ENCODE measurements around the gene CD6. TPM values are rescaled to one million over a fixed set of nuclear protein-coding genes. Genes with fewer than 3 reads are reported as not detected.

The CD6 gene
- polyA plus RNA-seq, 1 donor (not counting 4 experiments of a cell fraction or from before 2014, with no cell fraction given) = 0.03 TPM

DNA sequence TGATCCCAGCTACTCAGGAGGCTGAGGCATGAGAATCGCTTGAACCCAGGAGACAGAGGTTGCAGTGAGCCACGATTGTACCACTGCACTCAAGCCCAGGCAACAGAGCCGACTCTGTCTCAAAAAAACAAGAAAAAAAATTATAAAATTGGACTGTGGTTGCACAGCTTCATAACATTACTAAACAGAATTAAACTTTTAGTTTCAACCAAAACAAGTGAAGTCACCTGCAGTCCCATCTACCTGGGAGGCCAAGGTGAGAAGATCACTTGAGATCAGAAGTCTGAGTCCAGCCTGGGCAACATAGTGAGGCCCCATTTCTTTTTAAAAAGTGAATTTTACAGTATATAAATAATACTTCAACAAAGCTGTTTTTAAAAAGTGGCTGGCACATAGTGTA is 83.0 kb downstream of the CD6 start:
- H4K20me1 ChIP-seq (ENCODE audit: control insufficient read depth, extremely low read depth, insufficient read depth, low read length) = no peaks in the 10 kb centered on the region
- dilution Hi-C loops (cut with MboI; ENCODE audit: extremely low pct_ligation_motif_present, low sequenced_read_pairs) = no loop called here
- no peaks in the 10 kb centered on the region for H3K9me1 ChIP-seq (ENCODE audit: control insufficient read depth, extremely low read depth, insufficient read depth, low read length)
- no peaks in the 10 kb centered on the region for H3K27me3 ChIP-seq (ENCODE audit: control insufficient read depth, extremely low read depth, insufficient read depth, low read length)
- no peak overlapping the region for H3K4me2 ChIP-seq (ENCODE audit: control insufficient read depth, extremely low read depth, insufficient read depth, low read depth, low read length)
- FAIRE-seq = no peak
- H3K4me1 ChIP-seq (ENCODE audit: control insufficient read depth, extremely low read depth, insufficient read depth, low read length) = no peaks in the 10 kb centered on the region
- no peak overlapping the region for H2AFZ ChIP-seq (ENCODE audit: control insufficient read depth, low read length)
- TF ChIP-seq EZH2 (IDR thresholded peaks at IDR 0.05; ENCODE audit: low read length) = no peak
- TF ChIP-seq, protein P1, sequence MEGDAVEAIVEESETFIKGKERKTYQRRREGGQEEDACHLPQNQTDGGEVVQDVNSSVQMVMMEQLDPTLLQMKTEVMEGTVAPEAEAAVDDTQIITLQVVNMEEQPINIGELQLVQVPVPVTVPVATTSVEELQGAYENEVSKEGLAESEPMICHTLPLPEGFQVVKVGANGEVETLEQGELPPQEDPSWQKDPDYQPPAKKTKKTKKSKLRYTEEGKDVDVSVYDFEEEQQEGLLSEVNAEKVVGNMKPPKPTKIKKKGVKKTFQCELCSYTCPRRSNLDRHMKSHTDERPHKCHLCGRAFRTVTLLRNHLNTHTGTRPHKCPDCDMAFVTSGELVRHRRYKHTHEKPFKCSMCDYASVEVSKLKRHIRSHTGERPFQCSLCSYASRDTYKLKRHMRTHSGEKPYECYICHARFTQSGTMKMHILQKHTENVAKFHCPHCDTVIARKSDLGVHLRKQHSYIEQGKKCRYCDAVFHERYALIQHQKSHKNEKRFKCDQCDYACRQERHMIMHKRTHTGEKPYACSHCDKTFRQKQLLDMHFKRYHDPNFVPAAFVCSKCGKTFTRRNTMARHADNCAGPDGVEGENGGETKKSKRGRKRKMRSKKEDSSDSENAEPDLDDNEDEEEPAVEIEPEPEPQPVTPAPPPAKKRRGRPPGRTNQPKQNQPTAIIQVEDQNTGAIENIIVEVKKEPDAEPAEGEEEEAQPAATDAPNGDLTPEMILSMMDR (optimal IDR thresholded peaks at IDR 0.05 in 1 of 3, IDR thresholded peaks at IDR 0.05 in 1 of 3, conservative IDR thresholded peaks at IDR 0.05 in 1 of 3; ENCODE audit: extremely low read depth in 1 of 3, insufficient read depth in 2 of 3, low read length in 3 of 3) = no peak
- no peak overlapping the region for H3K4me3 ChIP-seq (ENCODE audit: control insufficient read depth in 2 of 3, extremely low read depth in 1 of 3, insufficient read depth in 2 of 3, low read depth in 1 of 3, low read length in 3 of 3)
- no peaks in the 10 kb centered on the region for H3K9me3 ChIP-seq (ENCODE audit: control insufficient read depth, low read depth, low read length)
- no peaks in the 10 kb centered on the region for H3K36me3 ChIP-seq (ENCODE audit: control insufficient read depth in 2 of 2, extremely low read depth in 1 of 2, insufficient read depth in 2 of 2, low read length in 2 of 2)
- H3K79me2 ChIP-seq (ENCODE audit: control insufficient read depth, insufficient read depth, low read length) = no peaks in the 10 kb centered on the region
- H3K9ac ChIP-seq (ENCODE audit: control insufficient read depth, extremely low read depth, insufficient read depth, low read length) = no peak overlapping the region
- no peak for DNase-seq (ENCODE audit: low read depth, low spot score)
- no peak overlapping the region for H3K27ac ChIP-seq (ENCODE audit: control insufficient read depth, insufficient read depth, low read length)

DNA sequence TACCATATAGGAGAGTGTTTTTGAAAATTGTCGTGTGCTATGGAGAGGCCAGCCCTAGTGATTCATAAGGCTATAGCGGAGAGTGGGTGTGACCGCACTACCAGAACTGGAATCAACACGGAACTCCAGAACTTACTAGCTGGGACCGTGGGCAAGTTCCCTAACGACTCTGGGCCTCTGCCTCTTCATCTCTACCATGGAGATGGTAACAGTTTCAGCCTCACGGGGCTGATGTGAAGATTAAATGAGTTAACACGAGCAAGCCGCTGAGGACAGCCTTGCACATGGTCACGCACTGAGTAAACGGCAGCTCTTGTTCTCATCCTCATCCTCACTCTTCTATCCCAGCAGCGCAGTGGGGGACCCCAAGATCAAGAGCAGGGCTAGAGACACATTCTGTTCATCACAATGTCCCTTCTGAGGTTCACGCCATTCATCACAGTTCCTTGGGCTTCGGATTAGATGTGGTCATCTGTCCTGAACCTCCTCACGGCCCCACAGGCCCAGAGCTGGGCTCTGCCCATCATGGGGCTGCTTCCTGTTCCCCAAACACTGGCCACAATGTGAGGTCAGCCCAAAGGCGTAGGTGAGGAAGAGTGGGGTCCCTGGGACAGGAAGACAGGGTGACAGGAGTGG is 83.6 kb downstream of the CD6 start:
- H3K9me1 ChIP-seq (ENCODE audit: control insufficient read depth, extremely low read depth, insufficient read depth, low read length) = no peaks in the 10 kb centered on the region
- H3K36me3 ChIP-seq (ENCODE audit: control insufficient read depth in 2 of 2, extremely low read depth in 1 of 2, insufficient read depth in 2 of 2, low read length in 2 of 2) = no peaks in the 10 kb centered on the region
- H3K9me3 ChIP-seq (ENCODE audit: control insufficient read depth, low read depth, low read length) = no peaks in the 10 kb centered on the region
- dilution Hi-C loops (cut with MboI; ENCODE audit: extremely low pct_ligation_motif_present, low sequenced_read_pairs) = no loop called here
- H3K27me3 ChIP-seq (ENCODE audit: control insufficient read depth, extremely low read depth, insufficient read depth, low read length) = no peaks in the 10 kb centered on the region
- no peak overlapping the region for H2AFZ ChIP-seq (ENCODE audit: control insufficient read depth, low read length)
- no peaks in the 10 kb centered on the region for H3K79me2 ChIP-seq (ENCODE audit: control insufficient read depth, insufficient read depth, low read length)
- H3K4me1 ChIP-seq (ENCODE audit: control insufficient read depth, extremely low read depth, insufficient read depth, low read length) = no peaks in the 10 kb centered on the region
- DNase-seq (ENCODE audit: low read depth, low spot score) (no peak), FAIRE-seq (no peak)
- H3K9ac ChIP-seq (ENCODE audit: control insufficient read depth, extremely low read depth, insufficient read depth, low read length) = no peak overlapping the region
- H3K4me3 ChIP-seq (ENCODE audit: control insufficient read depth in 2 of 3, extremely low read depth in 1 of 3, insufficient read depth in 2 of 3, low read depth in 1 of 3, low read length in 3 of 3) = no peak overlapping the region
- no peak overlapping the region for H3K27ac ChIP-seq (ENCODE audit: control insufficient read depth, insufficient read depth, low read length)
- no peak overlapping the region for H3K4me2 ChIP-seq (ENCODE audit: control insufficient read depth, extremely low read depth, insufficient read depth, low read depth, low read length)
- TF ChIP-seq, protein P1 (optimal IDR thresholded peaks at IDR 0.05 in 1 of 3, IDR thresholded peaks at IDR 0.05 in 1 of 3, conservative IDR thresholded peaks at IDR 0.05 in 1 of 3; ENCODE audit: extremely low read depth in 1 of 3, insufficient read depth in 2 of 3, low read length in 3 of 3) = no peak
- TF ChIP-seq EZH2 (IDR thresholded peaks at IDR 0.05; ENCODE audit: low read length) = no peak
- H4K20me1 ChIP-seq (ENCODE audit: control insufficient read depth, extremely low read depth, insufficient read depth, low read length) = no peaks in the 10 kb centered on the region

All from keratinocyte (primary cell).